ENCODE results near the gene GHRH.

GHRH gene

DNA sequence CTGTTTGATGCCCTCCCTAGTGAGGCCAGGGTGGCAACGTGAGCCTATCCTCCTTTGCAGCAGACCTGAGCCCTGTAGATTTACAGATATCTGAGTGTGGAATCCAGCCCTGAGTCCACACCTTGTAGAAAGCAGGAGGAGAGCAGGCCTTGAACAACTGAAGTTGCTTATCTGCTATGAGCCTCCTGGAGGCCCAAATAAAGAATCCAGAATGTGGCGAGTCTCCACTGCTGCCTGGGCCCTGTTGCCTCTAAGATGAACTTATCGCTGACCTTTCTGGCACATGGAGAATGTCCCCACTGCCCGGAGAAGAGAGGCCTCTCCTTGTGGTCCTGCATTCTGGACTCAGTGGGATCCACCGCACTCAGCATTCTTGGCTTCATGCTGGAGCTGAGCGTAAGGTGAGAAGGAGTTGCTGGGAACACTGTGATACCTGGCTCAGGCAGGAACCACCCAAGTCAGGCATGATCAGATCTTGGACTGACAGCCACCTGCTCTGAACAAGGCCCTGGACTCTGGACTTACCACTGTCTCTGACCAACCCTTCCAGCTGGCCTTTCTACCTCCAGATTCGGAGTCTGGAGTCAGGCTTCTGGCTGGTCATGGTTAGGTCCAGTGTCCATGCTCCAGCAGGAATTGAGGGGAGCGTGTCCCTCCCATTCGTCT, 22.0 kb upstream of the GHRH start:
- Histone ChIP-seq H2AK5ac (ENCODE audit: low read depth, low read length) (no peak overlapping the region), H3K79me1 (ENCODE audit: low read depth, low read length) (no peaks in the 10 kb centered on the region), H3K4ac (ENCODE audit: low read length) (no peak overlapping the region), H3K4me1 (ENCODE audit: control insufficient read depth in 2 of 2, insufficient read depth in 1 of 2, low read depth in 1 of 2, low read length in 2 of 2) (peaks cover 7 to 10% of the 10 kb centered on the region in 2 donors), H3K18ac (ENCODE audit: low read length) (peak overlapping the region; percentile 17), H3K14ac (ENCODE audit: low read length) (no peak overlapping the region), H3K9ac (ENCODE audit: low read depth, low read length, poor library complexity) (no peak overlapping the region), H3K9me3 (replicated peaks in 1 of 2; ENCODE audit: control insufficient read depth in 2 of 2, insufficient read depth in 1 of 2, low read depth in 1 of 2, low read length in 2 of 2) (no peaks in the 10 kb centered on the region), H3K4me2 (ENCODE audit: insufficient read depth, low read length, poor library complexity, severe bottlenecking) (no peak overlapping the region), H3K23ac (ENCODE audit: low read depth, low read length, poor library complexity) (no peak overlapping the region), H2BK12ac (ENCODE audit: low read length) (peak overlapping the region; percentile 5), H2BK15ac (ENCODE audit: low read length) (no peak overlapping the region), H3K27ac (replicated peaks; ENCODE audit: low read length) (no peak overlapping the region), H3K4me3 (ENCODE audit: low read length in 2 of 2) (no peak overlapping the region), H4K91ac (ENCODE audit: low read depth, low read length, poor library complexity) (no peak overlapping the region), H3K36me3 (replicated peaks in 1 of 2; ENCODE audit: control insufficient read depth in 2 of 2, insufficient read depth in 2 of 2, low read length in 2 of 2) (no peaks in the 10 kb centered on the region), H4K8ac (ENCODE audit: low read depth, low read length) (no peak overlapping the region), H3K27me3 (ENCODE audit: control insufficient read depth in 3 of 3, insufficient read depth in 3 of 3, low read depth in 1 of 3, low read length in 3 of 3) (no peaks in the 10 kb centered on the region), H2AFZ (ENCODE audit: low read length) (no peak overlapping the region), H2BK5ac (ENCODE audit: low read length) (no peak overlapping the region), H2BK120ac (ENCODE audit: low read depth, low read length) (no peak overlapping the region)
- DNase-seq (ENCODE audit: low spot score): no peak
- no CpG with 5 or more reads among the region's 9 CpGs for WGBS, 2 donors (ENCODE audit: extremely low coverage in 2 of 2, insufficient read length in 2 of 2, insufficient replicate concordance in 1 of 2)

DNA sequence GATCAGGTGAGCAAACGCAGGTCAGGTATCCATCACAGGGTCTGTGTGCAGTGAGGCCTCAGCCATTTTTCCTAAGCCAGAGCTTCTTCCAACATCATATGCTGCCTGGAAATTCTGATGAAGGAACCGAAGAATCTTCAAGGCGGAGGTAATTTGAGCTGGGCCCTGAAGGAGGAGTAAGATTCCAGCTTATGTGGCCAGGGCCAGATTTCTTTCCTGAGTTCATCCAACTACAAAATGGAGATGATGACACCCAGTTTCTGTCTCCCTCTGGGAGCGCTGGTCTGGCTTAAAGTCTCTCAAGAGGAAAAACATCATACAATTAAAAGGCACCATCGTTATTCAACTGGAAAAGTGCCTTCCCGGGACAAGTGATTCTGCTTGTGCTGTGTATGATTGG, 20.9 kb upstream of the GHRH start:
- H3K9me3 ChIP-seq (replicated peaks in 1 of 2; ENCODE audit: control insufficient read depth in 2 of 2, insufficient read depth in 1 of 2, low read depth in 1 of 2, low read length in 2 of 2): no peaks in the 10 kb centered on the region
- H3K27me3 ChIP-seq (ENCODE audit: control insufficient read depth in 3 of 3, insufficient read depth in 3 of 3, low read depth in 1 of 3, low read length in 3 of 3): no peaks in the 10 kb centered on the region
- no peak for DNase-seq (ENCODE audit: low spot score)
- no peaks in the 10 kb centered on the region for H3K36me3 ChIP-seq (replicated peaks in 1 of 2; ENCODE audit: control insufficient read depth in 2 of 2, insufficient read depth in 2 of 2, low read length in 2 of 2)
- no peak overlapping the region for H3K27ac ChIP-seq (replicated peaks; ENCODE audit: low read length)
- H3K14ac ChIP-seq (ENCODE audit: low read length): no peak overlapping the region
- peaks cover 7 to 10% of the 10 kb centered on the region in 2 donors for H3K4me1 ChIP-seq (ENCODE audit: control insufficient read depth in 2 of 2, insufficient read depth in 1 of 2, low read depth in 1 of 2, low read length in 2 of 2)
- no peak overlapping the region for H2BK120ac ChIP-seq (ENCODE audit: low read depth, low read length)
- H2BK15ac ChIP-seq (ENCODE audit: low read length): no peak overlapping the region
- no peaks in the 10 kb centered on the region for H3K79me1 ChIP-seq (ENCODE audit: low read depth, low read length)
- H3K23ac ChIP-seq (ENCODE audit: low read depth, low read length, poor library complexity): no peak overlapping the region
- no peak overlapping the region for H2BK12ac ChIP-seq (ENCODE audit: low read length)
- H3K4me2 ChIP-seq (ENCODE audit: insufficient read depth, low read length, poor library complexity, severe bottlenecking): no peak overlapping the region
- H4K91ac ChIP-seq (ENCODE audit: low read depth, low read length, poor library complexity): no peak overlapping the region
- H2BK5ac ChIP-seq (ENCODE audit: low read length): no peak overlapping the region
- H3K4me3 ChIP-seq (ENCODE audit: low read length in 2 of 2): no peak overlapping the region
- H2AK5ac ChIP-seq (ENCODE audit: low read depth, low read length): no peak overlapping the region
- no CpG with 5 or more reads among the region's 6 CpGs for WGBS, 2 donors (ENCODE audit: extremely low coverage in 2 of 2, insufficient read length in 2 of 2, insufficient replicate concordance in 1 of 2)
- no peak overlapping the region for H3K18ac ChIP-seq (ENCODE audit: low read length)
- no peak overlapping the region for H3K4ac ChIP-seq (ENCODE audit: low read length)
- H3K9ac ChIP-seq (ENCODE audit: low read depth, low read length, poor library complexity): no peak overlapping the region
- H2AFZ ChIP-seq (ENCODE audit: low read length): peak overlapping the region; percentile 62
- no peak overlapping the region for H4K8ac ChIP-seq (ENCODE audit: low read depth, low read length)

DNA sequence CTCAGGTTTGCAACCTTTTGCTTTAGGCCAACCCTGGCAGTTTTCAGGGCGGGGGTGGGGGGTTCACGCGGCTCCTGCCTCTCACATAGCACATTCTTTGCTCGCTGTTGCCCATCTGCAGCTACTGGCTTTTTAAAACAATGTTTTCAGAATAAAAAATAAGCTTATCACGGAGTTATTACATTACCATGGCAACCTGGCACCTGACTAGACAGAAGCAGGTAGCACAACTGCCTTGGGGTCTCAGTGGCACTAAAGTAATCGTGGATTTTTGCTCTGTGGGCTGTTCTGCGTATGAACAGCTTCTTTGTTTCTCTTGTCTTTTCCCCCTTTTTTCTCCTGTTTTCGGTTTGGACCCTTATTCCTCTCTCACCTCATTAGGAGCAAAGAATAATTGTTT, 18.8 kb upstream of the GHRH start:
- WGBS, 2 donors (ENCODE audit: extremely low coverage in 2 of 2, insufficient read length in 2 of 2, insufficient replicate concordance in 1 of 2): no CpG with 5 or more reads among the region's 8 CpGs

DNA sequence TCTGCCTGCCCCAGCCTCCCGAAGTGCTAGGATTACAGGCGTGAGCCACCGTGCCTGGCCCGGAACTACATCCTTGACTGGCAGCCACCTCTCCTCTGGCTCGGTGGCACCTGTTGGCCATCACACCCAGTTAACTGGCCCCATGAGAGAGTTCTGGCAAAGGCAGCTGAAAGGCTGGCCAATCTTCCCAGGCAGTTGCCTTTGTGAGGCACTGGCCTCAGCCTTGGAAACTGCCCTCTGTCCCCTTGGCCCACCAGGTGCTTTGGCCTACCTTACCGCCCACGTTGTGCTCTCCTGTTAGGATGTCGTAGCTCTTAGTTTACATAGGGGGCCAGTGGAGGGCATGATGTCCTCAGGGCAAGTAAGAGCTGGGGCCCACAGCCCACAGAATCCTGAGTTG, 18.2 kb upstream of the GHRH start:
- H2BK15ac ChIP-seq (ENCODE audit: low read length): peak overlapping the region; percentile 8
- peaks cover 7 to 10% of the 10 kb centered on the region in 2 donors for H3K4me1 ChIP-seq (ENCODE audit: control insufficient read depth in 2 of 2, insufficient read depth in 1 of 2, low read depth in 1 of 2, low read length in 2 of 2)
- H3K79me1 ChIP-seq (ENCODE audit: low read depth, low read length): no peaks in the 10 kb centered on the region
- no peak overlapping the region for H3K4me2 ChIP-seq (ENCODE audit: insufficient read depth, low read length, poor library complexity, severe bottlenecking)
- no peaks in the 10 kb centered on the region for H3K9me3 ChIP-seq (replicated peaks in 1 of 2; ENCODE audit: control insufficient read depth in 2 of 2, insufficient read depth in 1 of 2, low read depth in 1 of 2, low read length in 2 of 2)
- no peak for DNase-seq (ENCODE audit: low spot score)
- H2AK5ac ChIP-seq (ENCODE audit: low read depth, low read length): peak overlapping the region; percentile 73
- no peaks in the 10 kb centered on the region for H3K27me3 ChIP-seq (ENCODE audit: control insufficient read depth in 3 of 3, insufficient read depth in 3 of 3, low read depth in 1 of 3, low read length in 3 of 3)
- peak overlapping the region; percentile 20 for H2AFZ ChIP-seq (ENCODE audit: low read length)
- H4K91ac ChIP-seq (ENCODE audit: low read depth, low read length, poor library complexity): peak overlapping the region; percentile 11
- peak overlapping the region; percentile 9 for H2BK5ac ChIP-seq (ENCODE audit: low read length)
- no peak overlapping the region for H3K23ac ChIP-seq (ENCODE audit: low read depth, low read length, poor library complexity)
- H3K27ac ChIP-seq (replicated peaks; ENCODE audit: low read length): no peak overlapping the region
- no peak overlapping the region for H3K4ac ChIP-seq (ENCODE audit: low read length)
- H2BK12ac ChIP-seq (ENCODE audit: low read length): peak overlapping the region; percentile 12
- no CpG with 5 or more reads among the region's 8 CpGs for WGBS, 2 donors (ENCODE audit: extremely low coverage in 2 of 2, insufficient read length in 2 of 2, insufficient replicate concordance in 1 of 2)
- peak overlapping the region; percentile 61 for H3K18ac ChIP-seq (ENCODE audit: low read length)
- H3K14ac ChIP-seq (ENCODE audit: low read length): no peak overlapping the region
- no peaks in the 10 kb centered on the region for H3K36me3 ChIP-seq (replicated peaks in 1 of 2; ENCODE audit: control insufficient read depth in 2 of 2, insufficient read depth in 2 of 2, low read length in 2 of 2)
- no peak overlapping the region for H3K9ac ChIP-seq (ENCODE audit: low read depth, low read length, poor library complexity)
- no peak overlapping the region for H2BK120ac ChIP-seq (ENCODE audit: low read depth, low read length)
- H3K4me3 ChIP-seq (ENCODE audit: low read length in 2 of 2): no peak overlapping the region
- no peak overlapping the region for H4K8ac ChIP-seq (ENCODE audit: low read depth, low read length)

More for the DNA sequence above, 18.8 kb upstream of the GHRH start:
- Histone ChIP-seq H3K4me3 (ENCODE audit: low read length in 2 of 2) (no peak overlapping the region), H3K18ac (ENCODE audit: low read length) (no peak overlapping the region), H4K8ac (ENCODE audit: low read depth, low read length) (no peak overlapping the region), H3K4ac (ENCODE audit: low read length) (no peak overlapping the region), H2AFZ (ENCODE audit: low read length) (peak overlapping the region; percentile 20), H3K9ac (ENCODE audit: low read depth, low read length, poor library complexity) (no peak overlapping the region), H2BK15ac (ENCODE audit: low read length) (no peak overlapping the region), H3K27ac (replicated peaks; ENCODE audit: low read length) (no peak overlapping the region), H3K14ac (ENCODE audit: low read length) (no peak overlapping the region), H3K79me1 (ENCODE audit: low read depth, low read length) (no peaks in the 10 kb centered on the region), H2BK120ac (ENCODE audit: low read depth, low read length) (no peak overlapping the region), H3K4me2 (ENCODE audit: insufficient read depth, low read length, poor library complexity, severe bottlenecking) (no peak overlapping the region), H3K27me3 (ENCODE audit: control insufficient read depth in 3 of 3, insufficient read depth in 3 of 3, low read depth in 1 of 3, low read length in 3 of 3) (no peaks in the 10 kb centered on the region), H2AK5ac (ENCODE audit: low read depth, low read length) (no peak overlapping the region), H2BK12ac (ENCODE audit: low read length) (no peak overlapping the region), H3K23ac (ENCODE audit: low read depth, low read length, poor library complexity) (no peak overlapping the region), H3K9me3 (replicated peaks in 1 of 2; ENCODE audit: control insufficient read depth in 2 of 2, insufficient read depth in 1 of 2, low read depth in 1 of 2, low read length in 2 of 2) (no peaks in the 10 kb centered on the region), H3K4me1 (ENCODE audit: control insufficient read depth in 2 of 2, insufficient read depth in 1 of 2, low read depth in 1 of 2, low read length in 2 of 2) (peaks cover 7 to 10% of the 10 kb centered on the region in 2 donors), H2BK5ac (ENCODE audit: low read length) (no peak overlapping the region), H4K91ac (ENCODE audit: low read depth, low read length, poor library complexity) (no peak overlapping the region), H3K36me3 (replicated peaks in 1 of 2; ENCODE audit: control insufficient read depth in 2 of 2, insufficient read depth in 2 of 2, low read length in 2 of 2) (no peaks in the 10 kb centered on the region)
- DNase-seq (ENCODE audit: low spot score): no peak
